ENCODE results near the gene TOX2. TPM values are rescaled to one million over a fixed set of nuclear protein-coding genes. Genes with fewer than 3 reads are reported as not detected.

TOX2 gene
- total RNA-seq, 1 donor from 2014 or later, result not detected

GRCh38 chr20:43938017-43938655 lies 23.5 kb downstream of the TOX2 start:
- H3K27me3 ChIP-seq (ENCODE audit: control insufficient read depth, insufficient read depth, low read length), result no peaks in the 10 kb centered on the region
- H3K36me3 ChIP-seq (ENCODE audit: control insufficient read depth, insufficient read depth, low read length), result no peaks in the 10 kb centered on the region
- FAIRE-seq (no peak), DNase-seq (ENCODE audit: low read depth) (no peak)
- H3K4me3 ChIP-seq (ENCODE audit: low read depth, low read length), result no peak overlapping the region
- TF ChIP-seq CTCF (IDR thresholded peaks at IDR 0.05; ENCODE audit: insufficient read depth, low read length, severe bottlenecking), result no peak

DNA sequence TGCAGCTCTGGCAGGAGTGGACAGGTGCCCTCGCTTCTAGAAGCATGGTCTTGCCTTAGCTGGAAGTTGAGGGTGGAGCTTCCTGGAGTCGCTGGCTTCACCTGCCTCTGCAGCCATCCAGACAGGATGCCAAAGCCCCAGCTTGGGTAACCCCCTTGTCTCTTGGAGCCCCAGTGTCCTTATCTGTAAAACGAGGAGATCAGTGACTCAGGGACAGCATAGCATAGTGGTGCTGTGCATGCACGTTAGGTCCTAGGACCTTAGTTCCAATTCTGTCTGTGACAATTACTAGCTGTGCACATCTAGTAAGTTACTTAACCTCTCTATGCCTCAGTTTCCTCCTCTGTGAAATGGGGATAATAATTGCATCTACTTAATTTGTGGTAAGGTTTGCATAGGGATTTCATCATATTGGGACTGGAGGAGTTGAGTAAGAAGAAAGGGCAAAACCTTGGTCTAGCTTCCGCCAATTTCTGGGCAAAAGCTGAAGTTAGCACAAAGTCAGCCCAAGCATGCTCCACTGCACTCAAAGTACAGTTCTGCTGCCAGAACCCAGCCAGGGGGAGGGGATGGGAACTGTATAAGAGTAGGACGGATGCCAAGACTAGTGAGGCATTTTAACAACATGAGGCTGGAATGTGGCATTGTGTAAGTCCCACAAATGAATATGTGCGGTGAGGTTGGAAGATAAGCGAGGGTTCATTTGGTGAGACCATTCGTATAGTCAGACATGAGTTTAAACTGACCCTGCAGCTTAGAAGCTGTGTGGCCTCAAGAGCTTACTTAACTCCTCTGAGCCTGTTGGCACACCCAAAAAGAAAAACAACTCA lies 24.5 kb downstream of the TOX2 start:
- FAIRE-seq (peak; percentile 96), DNase-seq (ENCODE audit: low read depth) (peak; percentile 95)
- Histone ChIP-seq H3K4me3 (ENCODE audit: low read depth, low read length) (no peak overlapping the region), H3K36me3 (ENCODE audit: control insufficient read depth, insufficient read depth, low read length) (no peaks in the 10 kb centered on the region), H3K27me3 (ENCODE audit: control insufficient read depth, insufficient read depth, low read length) (peaks cover 1% of the 10 kb centered on the region)
- TF ChIP-seq CTCF (IDR thresholded peaks at IDR 0.05; ENCODE audit: insufficient read depth, low read length, severe bottlenecking), result no peak

DNA sequence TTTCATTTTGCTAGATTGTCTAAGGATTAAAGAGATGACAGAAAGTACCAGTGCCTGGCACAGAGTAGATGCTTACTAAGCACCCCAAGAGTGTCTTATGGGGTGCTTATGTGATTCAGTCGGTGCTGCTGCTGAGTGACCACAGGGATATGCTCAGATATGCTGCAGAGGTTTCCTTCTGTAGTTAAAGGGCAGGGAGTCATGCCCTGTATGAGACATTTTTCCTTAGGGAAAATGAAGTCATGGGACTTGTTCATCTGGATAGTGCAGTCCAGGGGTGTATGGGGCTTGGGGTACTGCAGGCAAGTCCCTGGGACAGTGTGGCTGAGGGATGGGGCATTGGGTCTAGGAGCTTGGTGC lies 25.1 kb downstream of the TOX2 start:
- TF ChIP-seq CTCF (IDR thresholded peaks at IDR 0.05; ENCODE audit: insufficient read depth, low read length, severe bottlenecking), result no peak
- no peak overlapping the region for H3K4me3 ChIP-seq (ENCODE audit: low read depth, low read length)
- no peaks in the 10 kb centered on the region for H3K36me3 ChIP-seq (ENCODE audit: control insufficient read depth, insufficient read depth, low read length)
- DNase-seq (ENCODE audit: low read depth), result peak; percentile 58
- H3K27me3 ChIP-seq (ENCODE audit: control insufficient read depth, insufficient read depth, low read length), result peaks cover 6% of the 10 kb centered on the region
- no peak for FAIRE-seq

DNA sequence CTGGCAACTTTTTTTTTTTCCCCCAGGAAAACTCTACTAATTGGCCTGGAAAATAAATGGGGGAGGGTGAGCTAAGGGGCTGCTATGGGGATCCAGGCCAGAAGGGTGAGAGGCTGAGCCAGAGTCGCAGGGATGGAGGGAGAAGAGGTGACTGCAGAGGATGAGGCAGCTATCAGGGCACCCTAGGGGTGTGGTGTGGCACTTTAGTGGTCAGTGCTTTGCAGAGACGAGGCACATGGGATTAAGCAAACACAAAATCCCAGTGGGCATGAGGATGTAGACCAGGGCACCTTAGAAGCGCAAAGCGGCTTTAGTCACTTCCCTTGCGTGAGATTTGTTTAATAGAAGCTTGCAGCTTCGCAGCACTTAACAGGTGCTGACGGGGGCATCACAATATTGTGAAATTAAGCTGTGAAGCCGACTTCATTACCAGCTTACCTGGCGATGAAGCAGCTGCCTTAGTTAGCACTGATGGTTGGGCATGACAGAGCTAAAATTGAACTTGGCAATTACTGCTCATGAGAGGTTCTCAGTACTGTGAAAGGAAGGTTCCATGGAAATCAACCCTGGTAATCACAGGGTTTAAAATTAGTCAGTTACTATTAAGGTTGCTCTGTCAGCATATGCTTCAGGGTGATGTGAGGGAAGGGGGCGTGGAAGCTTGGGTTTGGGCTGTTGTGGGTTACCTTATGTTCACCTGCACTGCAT lies 26.0 kb downstream of the TOX2 start:
- Histone ChIP-seq H3K27me3 (ENCODE audit: control insufficient read depth, insufficient read depth, low read length) (peaks cover 11% of the 10 kb centered on the region), H3K4me3 (ENCODE audit: low read depth, low read length) (no peak overlapping the region), H3K36me3 (ENCODE audit: control insufficient read depth, insufficient read depth, low read length) (no peaks in the 10 kb centered on the region)
- FAIRE-seq (no peak), DNase-seq (ENCODE audit: low read depth) (no peak)
- no peak for TF ChIP-seq CTCF (IDR thresholded peaks at IDR 0.05; ENCODE audit: insufficient read depth, low read length, severe bottlenecking)

DNA sequence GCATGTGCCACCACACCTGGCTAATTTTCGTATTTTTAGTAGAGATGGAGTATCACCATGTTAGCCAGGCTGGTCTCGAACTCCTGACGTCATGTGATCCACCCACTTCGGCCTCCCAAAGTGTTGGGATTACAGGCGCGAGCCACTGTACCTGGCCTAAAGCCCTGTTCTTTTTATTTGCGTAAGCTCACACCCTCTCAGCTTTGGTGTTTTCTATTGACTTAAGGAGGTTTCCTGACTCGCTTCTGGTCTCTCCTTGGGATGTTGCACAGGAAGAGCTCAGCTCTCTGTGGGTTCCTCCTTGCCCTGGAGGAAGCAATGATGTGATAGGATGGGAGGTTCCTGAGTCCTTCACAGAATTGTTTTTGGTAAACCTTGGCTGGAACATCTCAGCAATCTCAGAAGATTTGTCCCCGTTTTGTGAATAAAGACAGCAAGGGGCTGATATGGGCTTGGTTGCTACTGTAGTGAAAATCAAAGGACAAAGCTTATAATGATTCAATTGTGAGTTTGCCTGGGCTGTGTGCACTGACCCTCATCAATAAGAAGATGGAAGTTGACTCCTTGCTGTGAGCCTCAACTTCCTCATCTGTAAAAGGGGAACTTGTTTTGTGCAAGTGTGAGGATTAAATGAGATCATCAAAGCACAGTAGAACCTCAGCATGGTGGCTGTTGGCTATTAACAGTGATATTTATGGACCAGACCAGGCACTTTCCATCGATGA lies 27.0 kb downstream of the TOX2 start:
- H3K4me3 ChIP-seq (ENCODE audit: low read depth, low read length), result no peak overlapping the region
- DNase-seq (ENCODE audit: low read depth) (peak; percentile 64), FAIRE-seq (no peak)
- no peak for TF ChIP-seq CTCF (IDR thresholded peaks at IDR 0.05; ENCODE audit: insufficient read depth, low read length, severe bottlenecking)
- H3K36me3 ChIP-seq (ENCODE audit: control insufficient read depth, insufficient read depth, low read length), result no peaks in the 10 kb centered on the region
- peaks cover 15% of the 10 kb centered on the region for H3K27me3 ChIP-seq (ENCODE audit: control insufficient read depth, insufficient read depth, low read length)

Measured in bronchial epithelial cell (primary cell).